HCT116 (cell line): Measurements from ENCODE around the gene AZIN2. TPM values are rescaled to one million over a fixed set of nuclear protein-coding genes. Genes with fewer than 3 reads are reported as not detected.

ENCODE experiments used
- ATAC-seq: fragments of 200-7000 bp; cut with Tn5 transposase; 2 replicates; pipeline ENCODE4 v1.9.1; 2020; ENCODE audit warnings: mild to moderate bottlenecking, moderate library complexity
- BruUV-seq: library from RNA; stranded (reverse); fragments of 400-500 nt; replicated peaks from 2 replicates; lab custom pipeline; 2021; lab: Mats Ljungman, UMichigan
- CTCF ChIA-PET: fragments of 300-600 bp; sonication (Branson Sonifier 250); formaldehyde crosslinking; loops from one replicate; lab custom pipeline; 2021; ENCODE audit warnings: antibody characterized with exemption; lab: Charles Lee
- POLR2A ChIA-PET: fragments of 300-600, 350-600 bp; sonication (Branson Sonifier 250); formaldehyde crosslinking; loops from one replicate; lab custom pipeline; 2021; ENCODE audit warnings: antibody characterized with exemption; lab: Charles Lee
- RAD21 ChIA-PET, 2 experiments: fragments of 300-600 bp; sonication (Branson Sonifier 250); formaldehyde crosslinking; loops; one replicate each; lab custom pipeline; 2023; ENCODE audit warnings: low total read pairs in 2 of 2; ENCODE audit not compliant: uncharacterized antibody in 2 of 2, unreplicated experiment in 2 of 2, low non-redundant PET in 1 of 2; lab: Charles Lee
- DNase-seq: peaks from one replicate; pipeline ENCODE4 v3.0.0-alpha.2; 2010; ENCODE audit warnings: low read depth, low spot score
- H2AFZ ChIP-seq: fragments of 200-600 bp; shearing (Covaris generic), sonication (generic); 2 replicates; pipeline ENCODE4 v1.6.1; 2017; ENCODE audit warnings: low read depth, mixed run types, mixed read lengths, antibody characterized with exemption, low read length; ENCODE audit not compliant: poor library complexity, severe bottlenecking
- H3K27ac ChIP-seq: 2 replicates; pipeline ENCODE4 v1.5.1; 2012; ENCODE audit warnings: low read depth, low read length
- H3K27me3 ChIP-seq: fragments of 200-600 bp; sonication (generic); 2 replicates; pipeline ENCODE4 v1.6.1; 2016; ENCODE audit warnings: mixed run types, low read length, mixed read lengths; ENCODE audit not compliant: insufficient read depth
- H3K36me3 ChIP-seq, 2 experiments: fragments of 200-500 bp in 1 of 2; fragments of 200-600 bp in 1 of 2; sonication (Bioruptor generic) in 1 of 2; sonication (generic) in 1 of 2; 2 replicates each; pipeline versions ENCODE4 v1.5.1 to v1.6.1; 2014 to 2016; ENCODE audit warnings: low read length in 2 of 2, inconsistent platforms in 1 of 2, mixed read lengths in 1 of 2, mixed run types in 1 of 2; ENCODE audit not compliant: insufficient read depth in 2 of 2, control insufficient read depth in 1 of 2
- H3K4me1 ChIP-seq, 2 experiments: fragments of 200-600 bp in 1 of 2; sonication (generic) in 1 of 2; 2 replicates each; pipeline versions ENCODE4 v1.5.1 to v1.6.1; 2012 to 2017; ENCODE audit warnings: low read length in 2 of 2, inconsistent platforms in 1 of 2, mild to moderate bottlenecking in 1 of 2, mixed read lengths in 1 of 2, mixed run types in 1 of 2, moderate library complexity in 1 of 2; ENCODE audit not compliant: insufficient read depth in 2 of 2, control insufficient read depth in 1 of 2
- H3K4me2 ChIP-seq: fragments of 200-600 bp; sonication (generic); 2 replicates; pipeline ENCODE4 v1.6.1; 2017; ENCODE audit warnings: mixed run types, low read length, mixed read lengths
- H3K4me3 ChIP-seq, 2 experiments: fragments of 200-600 bp in 1 of 2; sonication (generic) in 1 of 2; replicated peaks in 1 of 2; 2 replicates each; pipeline ENCODE4 v1.5.1; 2011 to 2016; ENCODE audit warnings: low read length in 2 of 2, control low read depth in 1 of 2, low read depth in 1 of 2, mild to moderate bottlenecking in 1 of 2, mixed read lengths in 1 of 2, mixed run types in 1 of 2
- H3K79me2 ChIP-seq: fragments of 200-600 bp; sonication (generic); 2 replicates; pipeline ENCODE4 v1.6.1; 2017; ENCODE audit warnings: mild to moderate bottlenecking, mixed run types, low read length, moderate library complexity, mixed read lengths; ENCODE audit not compliant: insufficient read depth
- H3K9ac ChIP-seq: fragments of 200-600 bp; sonication (generic); 2 replicates; pipeline ENCODE4 v1.6.1; 2016; ENCODE audit warnings: low read length, mixed read lengths
- H3K9me2 ChIP-seq: fragments of 200-600 bp; sonication (generic), shearing (Covaris generic); 2 replicates; pipeline ENCODE4 v1.6.1; 2017; ENCODE audit warnings: mixed run types, mild to moderate bottlenecking, moderate library complexity; ENCODE audit not compliant: insufficient read depth
- H3K9me3 ChIP-seq, 2 experiments: fragments of 200-500 bp in 1 of 2; fragments of 200-600 bp in 1 of 2; sonication (Bioruptor generic) in 1 of 2; sonication (generic) in 1 of 2; 2 replicates each; pipeline ENCODE4 v1.6.1; 2014 to 2017; ENCODE audit warnings: low read length in 2 of 2, mixed read lengths in 2 of 2, inconsistent platforms in 1 of 2, low read depth in 1 of 2, mild to moderate bottlenecking in 1 of 2, mixed run types in 1 of 2, moderate library complexity in 1 of 2; ENCODE audit not compliant: control insufficient read depth in 1 of 2, insufficient read depth in 1 of 2
- H4K20me1 ChIP-seq: fragments of 200-600 bp; sonication (generic), shearing (Covaris generic); 2 replicates; pipeline ENCODE4 v1.6.1; 2017; ENCODE audit warnings: mixed run types, mild to moderate bottlenecking, moderate library complexity; ENCODE audit not compliant: insufficient read depth
- ATF3 ChIP-seq: IDR thresholded peaks from 2 replicates; pipeline ENCODE4 v1.6.1; 2012
- CEBPB ChIP-seq: IDR thresholded peaks from 2 replicates; pipeline ENCODE4 v1.6.1; 2012; ENCODE audit warnings: low read depth
- ELF1 ChIP-seq: IDR thresholded peaks from 2 replicates; pipeline ENCODE4 v1.6.1; 2012; ENCODE audit warnings: low read depth, borderline replicate concordance
- EZH2 ChIP-seq: fragments of 200-600 bp; sonication (generic); IDR thresholded peaks from 2 replicates; pipeline ENCODE4 v1.6.1; 2017; ENCODE audit warnings: antibody characterized with exemption, mixed run types
- EZH2phosphoT487 ChIP-seq: fragments of 200-600 bp; IDR thresholded peaks from 2 replicates; pipeline ENCODE4 v1.6.1; 2018; ENCODE audit warnings: antibody characterized with exemption, borderline replicate concordance
- FOSL1 ChIP-seq: IDR thresholded peaks from 2 replicates; pipeline ENCODE4 v1.6.1; 2012; ENCODE audit warnings: low read depth
- MAX ChIP-seq: IDR thresholded peaks from 2 replicates; pipeline ENCODE4 v1.6.1; 2012
- RAD21 ChIP-seq: IDR thresholded peaks from 2 replicates; pipeline ENCODE4 v1.6.1; 2012; ENCODE audit warnings: low read depth, mild to moderate bottlenecking
- REST ChIP-seq: IDR thresholded peaks from 2 replicates; pipeline ENCODE4 v1.6.1; 2012; ENCODE audit warnings: low read depth
- SIN3A ChIP-seq: IDR thresholded peaks from 2 replicates; pipeline ENCODE4 v1.6.1; 2012; ENCODE audit warnings: low read depth
- YY1 ChIP-seq: IDR thresholded peaks from 2 replicates; pipeline ENCODE4 v1.6.1; 2011; ENCODE audit warnings: low read length, low read depth, moderate library complexity, mild to moderate bottlenecking; ENCODE audit not compliant: insufficient replicate concordance; ENCODE audit errors: extremely low read depth
- ZFX ChIP-seq: fragments of 450-650 bp; IDR thresholded peaks from 2 replicates; pipeline ENCODE4 v1.6.1; 2017
- ZNF274 ChIP-seq: fragments of 200-500 bp; sonication (Bioruptor generic); IDR thresholded peaks from 2 replicates; pipeline ENCODE4 v1.6.1; 2014; ENCODE audit warnings: mild to moderate bottlenecking, low read depth, low read length, inconsistent platforms
- intact Hi-C: fragments of 100-400 bp; cut with micrococcal nuclease; formaldehyde crosslinking; loops from 2 replicates; pipeline ENCODE4 v1.10.0; 2022
- total RNA-seq: library from RNA; stranded (reverse); gene quantifications from one replicate; pipeline ENCODE4 v1.2.1, GENCODE V29; 2021; ENCODE audit not compliant: unreplicated experiment

Gene AZIN2
- total RNA-seq, 1 experiment from 2014 or later = 7.8 TPM

GRCh38 chr1:33127001-33127823, 46.3 kb downstream of the AZIN2 start (continued):
- TF ChIP-seq ATF3 (no peak), FOSL1 (no peak), EZH2phosphoT487 (no peak), ZNF274 (no peak), ZFX (0 out of 2 replicates have a peak, but pooled peaks have one; percentile 19)

- Histone ChIP-seq H3K4me2 (peak overlapping the region; percentile 97), H3K79me2 (peaks cover 24% of the 10 kb centered on the region), H4K20me1 (no peaks in the 10 kb centered on the region), H3K27me3 (no peaks in the 10 kb centered on the region), H3K9me2 (no peaks in the 10 kb centered on the region), H3K36me3 (no peaks in the 10 kb centered on the region; a peak in 1 of 4 replicates), H3K9me3 (no peaks in the 10 kb centered on the region), H3K9ac (no peak overlapping the region), H3K4me1 (peaks cover 5 to 20% of the 10 kb centered on the region in 2 experiments; a peak in 3 of 4 replicates), H3K4me3 (no peak overlapping the region), H2AFZ (no peak overlapping the region), H3K27ac (no peak overlapping the region)
- no peak for TF ChIP-seq REST
- TF ChIP-seq CEBPB = no peak
- no peak for TF ChIP-seq RAD21
- no peak for TF ChIP-seq YY1
- TF ChIP-seq MAX = no peak
- no peak for TF ChIP-seq EZH2
- TF ChIP-seq SIN3A = no peak
- no peak for TF ChIP-seq ELF1
- no peak for TF ChIP-seq ZFX
- no peak for TF ChIP-seq FOSL1
- DNase-seq (no peak), ATAC-seq (no peak)
- no TSS peak for BruUV-seq
- CTCF ChIA-PET = no interaction called here
- RAD21 ChIA-PET = no interaction called here
- POLR2A ChIA-PET = no interaction called here
- intact Hi-C loops = loop anchor here (5.0 to 10.0 kb wide), 2 partner anchors 216 to 344 kb away; partner anchors contain the start of gene ZSCAN20
Measured at GRCh38 chr1:33128781-33129180, 47.8 kb downstream of the AZIN2 start.
